ENCODE results near the gene FAF1.
"Not testable (repeated sequence)": the region's sequence is repeated elsewhere in the genome, so short reads cannot be mapped to it uniquely, and the experiment has no call there.

Gene FAF1

GRCh38 chr1:50750021-50750619 is 209.9 kb downstream of the FAF1 start:
- peaks cover 23 to 24% of the 10 kb centered on the region in 2 donors for H3K36me3 Mint-ChIP-seq
- H3K9me3 Mint-ChIP-seq, result peaks cover 0 to 2% of the 10 kb centered on the region in 2 donors
- no peaks in the 10 kb centered on the region for H3K4me1 Mint-ChIP-seq
- H3K4me3 Mint-ChIP-seq, result no peak overlapping the region
- H3K27me3 Mint-ChIP-seq, result no peaks in the 10 kb centered on the region
- no peak overlapping the region for H3K27ac Mint-ChIP-seq
- ATAC-seq (replicated peaks) (no peak), DNase-seq (no peak)

DNA sequence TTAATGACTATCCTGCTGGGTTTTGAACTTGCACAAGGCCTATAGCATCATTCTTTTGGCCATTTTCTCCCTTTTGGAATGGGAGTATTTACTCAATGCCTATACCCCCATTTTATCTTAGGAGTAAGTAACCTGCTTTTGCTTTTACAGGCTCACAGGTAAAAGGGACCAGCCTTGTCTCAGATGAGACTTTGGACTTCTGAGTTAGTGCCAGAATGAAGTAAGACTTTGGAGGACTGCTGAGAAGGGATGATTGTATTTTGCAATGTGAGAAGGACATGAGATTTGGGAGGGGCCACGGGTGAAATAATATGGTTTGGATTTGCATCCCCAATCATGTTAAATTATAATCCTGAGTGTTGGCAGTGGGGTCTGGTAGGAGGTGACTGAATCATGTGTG is 212.7 kb downstream of the FAF1 start:
- Mint-ChIP-seq H3K36me3 (peaks cover 25 to 32% of the 10 kb centered on the region in 2 donors), H3K4me3 (no peak overlapping the region), H3K27me3 (no peaks in the 10 kb centered on the region), H3K27ac (no peak overlapping the region), H3K4me1 (no peaks in the 10 kb centered on the region), H3K9me3 (no peaks in the 10 kb centered on the region)
- DNase-seq (no peak), ATAC-seq (replicated peaks) (no peak)

DNA sequence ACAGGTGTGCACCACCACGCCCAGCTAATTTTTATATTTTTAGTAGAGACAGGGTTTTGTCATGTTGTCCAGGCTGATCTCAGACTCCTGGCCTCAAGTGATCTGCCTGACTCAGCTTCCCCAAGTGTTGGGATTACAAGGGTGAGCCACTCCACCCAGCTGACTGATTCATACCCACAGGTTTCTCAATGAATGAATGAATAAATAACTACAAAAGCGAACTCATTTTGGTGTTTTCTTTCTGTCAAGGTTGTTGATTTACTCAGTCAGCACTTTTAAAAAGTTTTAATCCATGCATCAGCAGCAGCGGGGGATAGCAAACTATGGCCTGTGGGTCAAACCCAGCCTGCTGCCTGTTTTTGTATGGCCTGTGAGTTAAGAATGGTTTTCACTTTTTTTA is 217.5 kb downstream of the FAF1 start:
- DNase-seq, result no peak
- Mint-ChIP-seq H3K9me3 (no peaks in the 10 kb centered on the region), H3K27me3 (no peaks in the 10 kb centered on the region), H3K27ac (no peak overlapping the region), H3K4me3 (no peak overlapping the region), H3K4me1 (no peaks in the 10 kb centered on the region), H3K36me3 (peaks cover 30 to 43% of the 10 kb centered on the region in 2 donors)
- ATAC-seq (replicated peaks), result no peak

GRCh38 chr1:50739125-50739524 is 220.9 kb downstream of the FAF1 start:
- no peak overlapping the region for H3K4me3 Mint-ChIP-seq
- ATAC-seq (replicated peaks), result no peak
- no peaks in the 10 kb centered on the region for H3K9me3 Mint-ChIP-seq
- peaks cover 23 to 31% of the 10 kb centered on the region in 2 donors for H3K36me3 Mint-ChIP-seq
- no peaks in the 10 kb centered on the region for H3K27me3 Mint-ChIP-seq
- peaks cover 0 to 2% of the 10 kb centered on the region in 2 donors for H3K4me1 Mint-ChIP-seq
- no peak overlapping the region for H3K27ac Mint-ChIP-seq
- no peak for DNase-seq

DNA sequence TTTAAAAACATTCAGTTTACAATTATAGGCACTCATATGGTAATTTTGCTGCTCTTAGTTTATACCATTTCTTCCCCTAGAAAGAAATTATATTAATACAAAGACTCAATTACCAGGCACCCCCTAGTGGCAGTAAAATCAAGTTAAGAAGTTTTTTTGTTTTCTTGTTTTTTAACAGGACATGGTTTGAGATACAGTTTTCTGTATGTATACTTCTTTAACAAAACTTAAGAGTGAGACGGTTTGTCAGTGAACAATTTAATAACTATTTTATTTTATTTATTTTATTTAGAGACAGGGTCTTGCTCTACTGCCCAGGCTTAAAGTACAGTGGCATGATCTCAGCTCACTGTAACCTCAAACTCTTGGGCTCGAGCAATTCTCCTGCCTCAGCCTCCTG is 224.6 kb downstream of the FAF1 start:
- Mint-ChIP-seq H3K36me3 (peaks cover 9 to 12% of the 10 kb centered on the region in 2 donors), H3K4me1 (peaks cover 7 to 19% of the 10 kb centered on the region in 2 donors)

GRCh38 chr1:50727578-50727977 is 232.5 kb downstream of the FAF1 start:
- Mint-ChIP-seq H3K36me3 (peaks cover 8 to 19% of the 10 kb centered on the region in 2 donors), H3K4me1 (peaks cover 18 to 39% of the 10 kb centered on the region in 2 donors)
- H3K9me3 Mint-ChIP-seq; DNase-seq; H3K4me3 Mint-ChIP-seq; H3K27ac Mint-ChIP-seq; ATAC-seq (replicated peaks); H3K27me3 Mint-ChIP-seq: not testable (repeated sequence)

More for the DNA sequence above, 224.6 kb downstream of the FAF1 start:
- Mint-ChIP-seq H3K27me3 (no peaks in the 10 kb centered on the region), H3K9me3 (peaks cover 0 to 1% of the 10 kb centered on the region in 2 donors), H3K4me3 (no peak overlapping the region), H3K27ac (no peak overlapping the region)
- DNase-seq (no peak), ATAC-seq (replicated peaks) (no peak)

- Mint-ChIP-seq H3K4me3 (peak overlapping the region; percentile 11 to 15), H3K27ac (peak overlapping the region; percentile 63), H3K4me1 (peaks cover 22 to 44% of the 10 kb centered on the region in 2 donors), H3K36me3 (peaks cover 8 to 25% of the 10 kb centered on the region in 2 donors), H3K27me3 (no peaks in the 10 kb centered on the region), H3K9me3 (peaks cover 3 to 4% of the 10 kb centered on the region in 2 donors)
- DNase-seq, result no peak
- ATAC-seq (replicated peaks), result peak; percentile 91 to 93
These were observed 235.3 kb downstream of the FAF1 start for GRCh38 chr1:50724626-50725286.

- Mint-ChIP-seq H3K9me3 (peaks cover 4 to 7% of the 10 kb centered on the region in 2 donors), H3K27ac (no peak overlapping the region), H3K4me1 (peaks cover 21 to 37% of the 10 kb centered on the region in 2 donors), H3K36me3 (peaks cover 15 to 30% of the 10 kb centered on the region in 2 donors), H3K4me3 (no peak overlapping the region), H3K27me3 (no peaks in the 10 kb centered on the region)
- ATAC-seq (replicated peaks) (no peak), DNase-seq (no peak)
These were observed 239.5 kb downstream of the FAF1 start for GRCh38 chr1:50720457-50721053.

DNA sequence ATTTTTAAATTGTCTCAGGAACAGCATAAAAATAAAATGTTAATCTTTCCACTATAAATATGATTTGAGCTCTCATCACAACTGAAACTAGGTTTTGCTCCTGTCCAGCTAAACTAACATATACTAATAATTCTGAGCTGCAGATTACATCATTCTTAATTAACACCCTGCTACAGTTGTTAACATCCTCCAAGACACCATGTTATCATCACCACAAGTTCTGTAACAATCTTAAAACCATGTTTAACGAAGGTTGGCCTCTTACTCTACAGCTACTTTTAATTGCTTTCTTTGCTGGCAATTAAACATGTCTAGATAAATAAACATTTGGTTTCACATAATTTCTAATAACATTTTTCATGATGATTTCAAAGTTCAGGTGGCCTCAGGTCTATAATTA is 240.9 kb downstream of the FAF1 start:
- H3K4me3 Mint-ChIP-seq, result no peak overlapping the region
- no peaks in the 10 kb centered on the region for H3K27me3 Mint-ChIP-seq
- DNase-seq (no peak), ATAC-seq (replicated peaks) (no peak)
- H3K4me1 Mint-ChIP-seq, result peaks cover 14 to 25% of the 10 kb centered on the region in 2 donors
- H3K36me3 Mint-ChIP-seq, result peaks cover 15 to 24% of the 10 kb centered on the region in 2 donors
- H3K9me3 Mint-ChIP-seq, result peaks cover 4 to 7% of the 10 kb centered on the region in 2 donors
- no peak overlapping the region for H3K27ac Mint-ChIP-seq

- H3K27ac Mint-ChIP-seq, result no peak overlapping the region
- no peaks in the 10 kb centered on the region for H3K27me3 Mint-ChIP-seq
- peaks cover 3 to 7% of the 10 kb centered on the region in 2 donors for H3K4me1 Mint-ChIP-seq
- peaks cover 0 to 4% of the 10 kb centered on the region in 2 donors for H3K9me3 Mint-ChIP-seq
- ATAC-seq (replicated peaks) (no peak), DNase-seq (no peak)
- peaks cover 9 to 16% of the 10 kb centered on the region in 2 donors for H3K36me3 Mint-ChIP-seq
- no peak overlapping the region for H3K4me3 Mint-ChIP-seq
These were observed 242.7 kb downstream of the FAF1 start for GRCh38 chr1:50717327-50717726.

GRCh38 chr1:50716455-50716854 is 243.6 kb downstream of the FAF1 start:
- not testable (repeated sequence) for H3K4me1 Mint-ChIP-seq; H3K4me3 Mint-ChIP-seq; H3K27ac Mint-ChIP-seq; H3K9me3 Mint-ChIP-seq; DNase-seq; ATAC-seq (replicated peaks); H3K27me3 Mint-ChIP-seq
- H3K36me3 Mint-ChIP-seq, result peaks cover 9 to 16% of the 10 kb centered on the region in 2 donors

DNA sequence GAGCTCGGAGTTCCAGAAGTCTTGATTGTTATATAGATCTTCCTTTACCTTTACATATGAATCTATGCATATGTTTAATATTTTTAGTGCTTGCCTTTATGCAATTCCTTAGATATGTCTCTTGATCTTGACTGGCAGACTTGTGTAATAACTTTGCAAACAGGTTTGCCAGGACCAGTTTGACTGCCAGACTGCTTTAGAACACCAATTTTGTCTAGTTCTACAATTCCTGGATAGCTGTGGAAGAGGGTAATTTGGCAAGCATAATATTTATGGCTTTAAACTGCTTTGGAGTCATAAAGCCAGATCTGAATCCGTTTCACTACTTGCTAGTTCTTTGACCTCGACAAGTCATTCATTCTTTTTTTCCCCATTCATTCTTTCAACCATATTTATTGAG is 250.0 kb downstream of the FAF1 start:
- Mint-ChIP-seq H3K4me1 (peaks cover 0 to 2% of the 10 kb centered on the region in 2 donors), H3K36me3 (no peaks in the 10 kb centered on the region), H3K4me3 (no peak overlapping the region), H3K27ac (no peak overlapping the region), H3K9me3 (no peaks in the 10 kb centered on the region), H3K27me3 (no peaks in the 10 kb centered on the region)
- ATAC-seq (replicated peaks) (no peak), DNase-seq (no peak)

DNA sequence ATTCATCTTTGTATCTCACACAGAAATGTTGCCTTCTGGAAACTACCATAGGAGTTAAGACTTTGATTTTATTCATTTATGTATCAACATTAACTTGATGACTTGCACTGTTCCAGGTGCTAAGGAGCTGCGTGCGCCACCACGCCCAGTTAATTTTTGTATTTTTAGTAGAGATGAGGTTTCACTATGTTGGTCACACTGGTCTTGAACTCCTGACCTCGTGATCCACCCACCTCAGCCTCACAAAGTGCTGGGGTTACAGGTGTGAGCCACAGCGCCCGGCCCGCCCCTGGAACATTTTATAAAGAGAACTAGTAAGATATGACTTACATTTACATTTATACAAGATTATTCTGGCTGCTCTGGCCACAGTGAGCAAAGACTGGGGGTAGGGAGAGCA is 252.2 kb downstream of the FAF1 start:
- Mint-ChIP-seq H3K4me3 (no peak overlapping the region), H3K36me3 (peaks cover 0 to 3% of the 10 kb centered on the region in 2 donors), H3K9me3 (no peaks in the 10 kb centered on the region), H3K27ac (no peak overlapping the region), H3K27me3 (no peaks in the 10 kb centered on the region), H3K4me1 (peaks cover 0 to 2% of the 10 kb centered on the region in 2 donors)
- ATAC-seq (replicated peaks), result no peak
- DNase-seq, result no peak

GRCh38 chr1:50705699-50706098 is 254.4 kb downstream of the FAF1 start:
- DNase-seq (no peak), ATAC-seq (replicated peaks) (no peak)
- no peaks in the 10 kb centered on the region for H3K9me3 Mint-ChIP-seq
- H3K4me1 Mint-ChIP-seq, result peaks cover 0 to 2% of the 10 kb centered on the region in 2 donors
- no peak overlapping the region for H3K27ac Mint-ChIP-seq
- H3K36me3 Mint-ChIP-seq, result peaks cover 0 to 7% of the 10 kb centered on the region in 2 donors
- no peak overlapping the region for H3K4me3 Mint-ChIP-seq
- H3K27me3 Mint-ChIP-seq, result no peaks in the 10 kb centered on the region

DNA sequence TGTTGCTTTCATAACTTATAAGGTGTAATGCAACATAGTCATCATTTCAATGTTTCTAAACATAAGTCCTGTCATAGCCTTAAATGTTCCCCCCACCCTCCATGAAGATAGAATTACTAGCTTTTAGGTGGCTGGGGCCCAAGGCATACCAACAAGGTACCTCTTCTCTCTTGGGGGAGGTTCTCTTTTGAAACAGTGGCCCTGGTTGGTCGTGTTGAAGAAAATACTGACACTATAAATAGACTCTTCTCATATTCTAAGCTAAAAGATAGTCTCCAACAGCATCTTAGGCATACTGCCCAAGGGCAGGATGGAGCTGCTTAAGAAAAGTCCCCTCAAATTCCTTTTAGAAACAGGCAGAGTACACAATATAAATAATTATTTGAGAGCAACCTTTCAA is 255.0 kb downstream of the FAF1 start:
- Mint-ChIP-seq H3K27me3 (no peaks in the 10 kb centered on the region), H3K4me1 (peaks cover 2 to 4% of the 10 kb centered on the region in 2 donors), H3K9me3 (no peaks in the 10 kb centered on the region), H3K4me3 (no peak overlapping the region), H3K27ac (no peak overlapping the region), H3K36me3 (peaks cover 3 to 10% of the 10 kb centered on the region in 2 donors)
- DNase-seq (no peak), ATAC-seq (replicated peaks) (no peak)

All from stimulated activated naive B cell treated with anti-CD40 and anti-IgM and Interleukin-4, amounts not matched to agents 10 μg/mL and 1 μg/mL and 100 μg/mL, for 72 hours (primary cell).